ENCODE results near the gene ALX4. TPM values are rescaled to one million over a fixed set of nuclear protein-coding genes. Genes with fewer than 3 reads are reported as not detected.

Gene ALX4
- total RNA-seq, 1 donor from 2014 or later: not detected

DNA sequence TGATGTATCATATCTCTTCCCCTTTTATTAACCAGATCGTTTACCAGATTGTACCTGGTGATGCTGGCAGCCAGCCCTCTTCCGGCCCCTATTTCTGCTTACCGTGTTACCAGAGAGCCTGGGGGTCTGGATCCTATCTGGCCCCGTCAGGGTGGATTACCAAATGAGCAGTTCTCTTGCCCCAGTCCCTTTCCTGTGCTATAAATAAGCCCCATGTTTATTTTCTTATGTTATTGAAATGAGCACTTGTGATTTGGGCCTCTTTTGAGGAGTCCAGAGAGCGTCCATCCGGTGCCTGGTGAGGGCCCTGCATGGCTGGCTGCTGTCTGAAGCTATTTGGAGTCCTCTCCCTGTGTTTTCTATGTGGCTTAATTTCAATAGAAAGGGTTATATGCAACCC is 59.5 kb downstream of the ALX4 start:
- DNase-seq (ENCODE audit: extremely low spot score in 2 of 2): no peak
- no peak overlapping the region for H3K4me3 ChIP-seq
- intact Hi-C loops (cut with DNase I): no loop called here

DNA sequence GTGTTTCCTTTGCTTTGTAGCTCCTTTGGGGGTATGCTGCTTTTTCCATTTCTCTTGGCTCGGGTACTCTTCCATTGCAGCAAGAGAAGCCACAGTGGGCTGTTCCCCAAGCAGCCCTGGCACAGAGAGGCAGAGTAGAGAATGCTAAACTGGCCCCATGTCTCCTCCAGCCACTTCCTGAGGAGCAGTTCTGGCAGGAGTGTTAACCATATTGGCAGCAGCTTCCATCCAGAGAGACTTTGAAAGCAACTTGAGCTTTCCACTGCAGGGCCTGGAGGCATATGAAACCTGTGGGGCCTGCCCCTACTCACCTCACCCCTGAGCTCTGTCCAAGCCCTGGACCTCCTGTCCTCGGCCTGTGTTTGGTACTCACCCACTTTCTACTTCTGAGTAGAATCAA is 61.8 kb downstream of the ALX4 start:
- Histone ChIP-seq H3K4me3 (no peak overlapping the region), H3K4me1 (peaks cover 9% of the 10 kb centered on the region), H3K27ac (no peak overlapping the region), H3K27me3 (no peaks in the 10 kb centered on the region), H3K36me3 (no peaks in the 10 kb centered on the region), H3K9me3 (no peaks in the 10 kb centered on the region)
- TF ChIP-seq, protein P1, sequence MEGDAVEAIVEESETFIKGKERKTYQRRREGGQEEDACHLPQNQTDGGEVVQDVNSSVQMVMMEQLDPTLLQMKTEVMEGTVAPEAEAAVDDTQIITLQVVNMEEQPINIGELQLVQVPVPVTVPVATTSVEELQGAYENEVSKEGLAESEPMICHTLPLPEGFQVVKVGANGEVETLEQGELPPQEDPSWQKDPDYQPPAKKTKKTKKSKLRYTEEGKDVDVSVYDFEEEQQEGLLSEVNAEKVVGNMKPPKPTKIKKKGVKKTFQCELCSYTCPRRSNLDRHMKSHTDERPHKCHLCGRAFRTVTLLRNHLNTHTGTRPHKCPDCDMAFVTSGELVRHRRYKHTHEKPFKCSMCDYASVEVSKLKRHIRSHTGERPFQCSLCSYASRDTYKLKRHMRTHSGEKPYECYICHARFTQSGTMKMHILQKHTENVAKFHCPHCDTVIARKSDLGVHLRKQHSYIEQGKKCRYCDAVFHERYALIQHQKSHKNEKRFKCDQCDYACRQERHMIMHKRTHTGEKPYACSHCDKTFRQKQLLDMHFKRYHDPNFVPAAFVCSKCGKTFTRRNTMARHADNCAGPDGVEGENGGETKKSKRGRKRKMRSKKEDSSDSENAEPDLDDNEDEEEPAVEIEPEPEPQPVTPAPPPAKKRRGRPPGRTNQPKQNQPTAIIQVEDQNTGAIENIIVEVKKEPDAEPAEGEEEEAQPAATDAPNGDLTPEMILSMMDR (IDR thresholded peaks at IDR 0.05): no peak
- TF ChIP-seq POLR2A (IDR thresholded peaks at IDR 0.05) (no peak), POLR2AphosphoS5 (IDR thresholded peaks at IDR 0.05; ENCODE audit: insufficient read depth in 1 of 2, low read depth in 1 of 2) (no peak)
- DNase-seq (ENCODE audit: extremely low spot score in 2 of 2): no peak
- intact Hi-C loops (cut with DNase I): no loop called here

More for the DNA sequence above, 59.5 kb downstream of the ALX4 start:
- H3K36me3 ChIP-seq: no peaks in the 10 kb centered on the region
- no peak overlapping the region for H3K27ac ChIP-seq
- TF ChIP-seq POLR2A (IDR thresholded peaks at IDR 0.05): no peak
- TF ChIP-seq, protein P1 (IDR thresholded peaks at IDR 0.05): no peak
- H3K9me3 ChIP-seq: peaks cover 4% of the 10 kb centered on the region
- no peaks in the 10 kb centered on the region for H3K27me3 ChIP-seq
- H3K4me1 ChIP-seq: peaks cover 9% of the 10 kb centered on the region

DNA sequence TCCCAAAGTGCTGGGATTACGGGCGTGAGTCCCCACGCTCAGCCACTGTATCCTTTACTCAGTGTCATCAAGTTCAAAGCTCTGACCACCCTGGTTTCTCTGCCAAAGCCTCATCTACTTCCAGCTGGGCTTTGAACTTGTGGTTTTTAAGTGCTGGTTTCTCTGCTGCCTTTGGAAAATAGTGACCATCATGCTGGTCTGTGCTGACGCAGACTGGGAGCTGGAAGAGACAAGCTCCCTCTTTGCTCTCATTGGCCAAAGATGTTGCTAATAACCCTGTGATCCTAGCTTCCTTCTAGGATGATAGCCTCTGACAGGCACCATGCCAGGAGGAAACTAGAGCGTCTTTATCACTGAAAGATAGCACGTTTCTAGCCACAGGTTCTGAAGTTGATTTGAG is 62.4 kb downstream of the ALX4 start:
- Histone ChIP-seq H3K9me3 (no peaks in the 10 kb centered on the region), H3K4me1 (peaks cover 9% of the 10 kb centered on the region), H3K4me3 (no peak overlapping the region), H3K27ac (no peak overlapping the region), H3K27me3 (no peaks in the 10 kb centered on the region), H3K36me3 (no peaks in the 10 kb centered on the region)
- intact Hi-C loops (cut with DNase I): no loop called here
- no peak for TF ChIP-seq POLR2AphosphoS5 (IDR thresholded peaks at IDR 0.05; ENCODE audit: insufficient read depth in 1 of 2, low read depth in 1 of 2)
- TF ChIP-seq POLR2A (IDR thresholded peaks at IDR 0.05): no peak
- TF ChIP-seq, protein P1 (IDR thresholded peaks at IDR 0.05): no peak
- DNase-seq (ENCODE audit: extremely low spot score in 2 of 2): no peak

DNA sequence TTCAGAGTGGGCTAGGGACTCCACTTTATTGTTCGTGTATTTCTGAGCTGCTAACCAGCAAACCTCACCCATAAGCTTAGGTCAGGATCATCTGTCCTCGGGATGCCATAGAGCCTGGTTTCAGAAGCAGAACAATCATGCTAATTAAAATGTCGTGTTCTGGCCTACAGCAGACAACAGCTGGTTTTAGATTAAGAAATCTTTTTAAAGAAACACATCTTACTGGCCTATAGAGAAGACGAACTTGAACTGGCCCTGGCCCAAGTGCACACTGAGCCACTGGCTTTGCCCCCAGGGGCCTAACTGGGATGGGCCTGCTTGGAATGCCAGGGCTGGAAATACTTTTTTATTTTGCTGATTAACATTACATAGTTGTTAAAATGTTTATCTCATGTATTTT is 63.2 kb downstream of the ALX4 start:
- intact Hi-C loops (cut with DNase I): no loop called here
- DNase-seq (ENCODE audit: extremely low spot score in 2 of 2): no peak
- no peak for TF ChIP-seq POLR2AphosphoS5 (IDR thresholded peaks at IDR 0.05; ENCODE audit: insufficient read depth in 1 of 2, low read depth in 1 of 2)
- TF ChIP-seq, protein P1 (IDR thresholded peaks at IDR 0.05): no peak
- no peak for TF ChIP-seq POLR2A (IDR thresholded peaks at IDR 0.05)
- Histone ChIP-seq H3K9me3 (no peaks in the 10 kb centered on the region), H3K27ac (no peak overlapping the region), H3K4me1 (peaks cover 9% of the 10 kb centered on the region), H3K27me3 (no peaks in the 10 kb centered on the region), H3K36me3 (no peaks in the 10 kb centered on the region), H3K4me3 (no peak overlapping the region)

DNA sequence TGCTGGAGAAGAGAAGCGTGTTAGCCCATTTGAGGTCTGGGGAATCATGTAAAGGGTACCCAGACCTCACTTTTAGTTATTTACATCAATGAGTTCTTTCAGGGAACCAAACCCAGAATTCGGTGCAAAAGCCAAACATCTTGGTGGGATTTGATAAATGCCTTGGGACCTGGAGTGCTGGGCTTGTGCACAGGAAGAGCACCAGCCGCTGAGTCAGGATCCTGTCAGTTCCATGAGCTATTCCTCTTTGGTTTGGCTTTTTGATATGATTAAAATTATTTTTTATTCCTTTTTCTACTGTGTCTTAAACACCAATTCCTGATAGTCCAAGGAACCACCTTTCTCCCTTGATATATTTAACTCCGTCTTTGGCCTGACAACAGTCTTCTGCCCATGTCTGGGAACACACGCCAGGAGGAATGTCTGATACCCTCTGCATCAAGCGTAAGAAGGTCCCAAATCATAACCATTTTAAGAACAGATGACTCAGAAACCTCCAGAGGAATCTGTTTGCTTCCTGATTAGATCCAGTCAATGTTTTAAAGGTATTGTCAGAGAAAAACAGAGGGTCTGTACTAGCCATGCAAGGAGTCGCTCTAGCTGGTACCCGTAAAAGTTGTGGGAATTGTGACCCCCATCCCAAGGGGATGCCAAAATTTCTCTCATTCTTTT is 65.2 kb downstream of the ALX4 start:
- no peaks in the 10 kb centered on the region for H3K36me3 ChIP-seq
- H3K4me3 ChIP-seq: no peak overlapping the region
- TF ChIP-seq POLR2AphosphoS5 (IDR thresholded peaks at IDR 0.05; ENCODE audit: insufficient read depth in 1 of 2, low read depth in 1 of 2) (no peak), POLR2A (IDR thresholded peaks at IDR 0.05) (no peak)
- TF ChIP-seq, protein P1 (IDR thresholded peaks at IDR 0.05): no peak
- no peaks in the 10 kb centered on the region for H3K9me3 ChIP-seq
- H3K27me3 ChIP-seq: no peaks in the 10 kb centered on the region
- intact Hi-C loops (cut with DNase I): no loop called here
- peaks cover 9% of the 10 kb centered on the region for H3K4me1 ChIP-seq
- no peak overlapping the region for H3K27ac ChIP-seq
- no peak for DNase-seq (ENCODE audit: extremely low spot score in 2 of 2)
